Activated T-cell treated with anti-CD3 and anti-CD28 coated beads, Interleukin-2, amount 50 U/mL, for 4 hours (primary cell): Measurements from ENCODE around the gene TMSB15B. TPM values are rescaled to one million over a fixed set of nuclear protein-coding genes. Genes with fewer than 3 reads are reported as not detected.
A peak's percentile ranks its signal among the peaks of the same experiment; 100 is the strongest.
"Not testable (repeated sequence)": the region's sequence is repeated elsewhere in the genome, so short reads cannot be mapped to it uniquely, and the experiment has no call there.

Experiments
- ATAC-seq, 2 donors: fragments of 200-7000 bp; cut with Tn5 transposase; one replicate each; pipeline ENCODE4 v1.10.0; 2021
- DNase-seq: peaks from one replicate; pipeline ENCODE4 v3.0.0-alpha.2; 2020
- H3K27me3 Mint-ChIP-seq: one replicate; pipeline ENCODE4 v1.8.0; 2021; ENCODE audit warnings: low read depth, mixed read lengths
- H3K36me3 Mint-ChIP-seq: one replicate; pipeline ENCODE4 v1.8.0; 2022; ENCODE audit warnings: mixed read lengths; ENCODE audit not compliant: insufficient read depth
- H3K4me1 Mint-ChIP-seq: one replicate; pipeline ENCODE4 v1.8.0; 2021; ENCODE audit warnings: low read depth, mixed read lengths
- H3K4me3 Mint-ChIP-seq: one replicate; pipeline ENCODE4 v1.8.0; 2021; ENCODE audit warnings: mild to moderate bottlenecking, moderate library complexity, mixed read lengths
- H3K9me3 Mint-ChIP-seq: one replicate; pipeline ENCODE4 v1.8.0; 2021; ENCODE audit warnings: mixed read lengths
- total RNA-seq, 3 donors: library from RNA; stranded (reverse); gene quantifications; one replicate each; pipeline ENCODE4 v1.2.1, GENCODE V29; 2021

The TMSB15B gene
- total RNA-seq: 1 to 10 TPM; 4.4 to 6.4 (median 5.2) TPM

DNA sequence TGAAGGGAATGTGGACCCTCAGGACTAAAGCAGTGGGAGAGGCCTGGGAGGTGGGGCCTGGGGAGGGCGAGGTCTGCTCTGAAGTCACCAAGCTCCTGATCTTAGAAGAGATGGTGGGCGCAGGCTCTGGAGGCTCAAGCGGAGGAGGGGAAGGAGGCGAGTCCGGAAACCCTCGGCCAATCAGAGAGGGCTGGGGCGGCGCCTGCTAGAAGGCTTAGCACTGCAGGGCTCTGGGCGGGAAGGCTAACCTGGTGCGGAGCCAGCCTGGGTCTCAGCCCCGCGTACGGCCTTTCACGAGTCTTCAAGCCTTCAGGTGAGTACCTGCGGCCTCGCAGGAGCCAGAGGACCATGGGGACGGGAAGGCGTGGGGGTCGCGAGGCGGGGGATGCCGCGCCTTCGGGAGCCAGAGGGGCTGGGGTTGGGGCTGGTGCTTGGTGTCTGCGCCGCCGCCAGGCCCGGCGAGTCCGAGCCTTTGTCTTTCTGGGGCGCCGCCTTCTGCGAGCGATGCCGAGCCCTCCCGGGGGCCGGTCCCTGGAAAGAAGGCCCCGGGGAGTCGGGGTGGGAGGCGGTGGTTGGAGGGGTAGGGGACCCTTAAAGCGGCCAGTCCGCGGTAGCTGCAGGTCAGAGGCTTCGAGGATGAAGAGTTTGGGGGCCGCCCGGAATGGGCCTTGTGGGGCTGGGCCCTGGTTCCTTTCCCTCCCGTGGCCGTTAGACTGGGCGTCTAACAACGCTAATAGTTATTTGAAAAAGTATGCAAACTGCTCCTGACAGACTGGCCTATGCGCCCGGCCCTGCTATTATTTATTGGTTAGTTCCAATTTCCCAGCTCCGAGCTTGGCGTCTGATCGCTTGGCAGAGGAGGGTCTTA lies at the start of gene TMSB15B:
Gene TMSB15B (plus strand): TSS at position 217 of the 868 bp plus-strand sequence.
- not testable (repeated sequence) for H3K9me3 Mint-ChIP-seq, H3K36me3 Mint-ChIP-seq, H3K4me3 Mint-ChIP-seq, H3K27me3 Mint-ChIP-seq, DNase-seq, H3K4me1 Mint-ChIP-seq
- ATAC-seq: peak; percentile 99 to 100

DNA sequence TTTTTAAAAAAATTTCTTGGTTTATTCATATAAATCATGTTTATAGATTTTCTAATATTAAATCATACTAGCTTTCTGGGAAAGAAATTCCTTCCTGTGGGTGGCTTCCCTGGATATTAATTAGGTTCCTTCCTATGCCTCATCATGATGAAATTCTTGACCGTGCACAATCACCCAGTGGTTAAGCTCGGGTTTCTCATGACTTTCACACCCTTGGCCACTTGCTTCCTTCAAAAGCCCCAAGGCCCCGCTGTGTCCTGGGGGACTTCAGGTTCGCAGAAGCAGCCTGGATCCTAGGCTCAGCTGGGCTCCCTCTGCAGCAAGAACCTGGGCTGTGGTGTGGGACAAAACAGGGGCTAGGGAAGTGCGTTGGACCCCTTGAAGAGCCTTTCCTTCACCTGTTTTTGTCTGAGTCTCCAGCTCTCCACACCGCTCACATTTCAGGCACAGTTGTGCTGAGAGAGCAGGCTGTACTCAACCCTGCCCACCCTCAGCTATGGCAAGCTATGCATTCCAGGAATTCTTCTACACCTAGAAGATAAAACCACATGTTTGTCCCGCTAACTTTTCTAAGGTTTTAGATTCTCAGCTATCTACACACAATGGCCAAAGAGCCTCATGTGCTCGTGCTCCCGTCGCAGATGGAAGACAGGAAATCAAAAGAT lies 48.9 kb upstream of the TMSB15B start:
- ATAC-seq (no peak), DNase-seq (no peak)
- no peaks in the 10 kb centered on the region for H3K27me3 Mint-ChIP-seq
- peaks cover 3% of the 10 kb centered on the region for H3K4me1 Mint-ChIP-seq
- no peak overlapping the region for H3K4me3 Mint-ChIP-seq
- no peaks in the 10 kb centered on the region for H3K9me3 Mint-ChIP-seq
- no peaks in the 10 kb centered on the region for H3K36me3 Mint-ChIP-seq

DNA sequence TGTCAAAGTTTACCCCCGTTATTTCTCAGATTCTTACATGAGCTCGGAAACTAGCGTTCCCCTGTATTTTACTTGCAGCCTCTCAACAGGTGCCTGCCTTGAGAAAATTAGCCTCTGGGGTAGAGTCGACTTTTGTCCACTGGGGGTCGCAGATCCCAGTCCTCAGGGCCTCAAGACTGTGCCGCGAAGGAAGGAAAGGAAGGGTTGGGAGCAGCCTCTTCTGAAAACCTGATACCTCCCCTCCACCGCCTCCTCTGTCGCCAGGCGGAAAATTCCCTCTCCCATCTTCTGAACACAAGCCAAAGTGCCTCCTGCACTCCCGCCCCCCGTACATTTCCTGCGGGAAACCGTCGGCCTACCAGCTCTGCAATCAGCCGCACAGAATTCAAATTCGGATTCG lies 44.4 kb upstream of the TMSB15B start:
- Mint-ChIP-seq H3K27me3 (no peaks in the 10 kb centered on the region), H3K4me1 (peaks cover 18% of the 10 kb centered on the region), H3K4me3 (peak overlapping the region; percentile 92), H3K9me3 (no peaks in the 10 kb centered on the region), H3K36me3 (no peaks in the 10 kb centered on the region)
- peak; percentile 47 to 51 for ATAC-seq
- DNase-seq: peak; percentile 39

DNA sequence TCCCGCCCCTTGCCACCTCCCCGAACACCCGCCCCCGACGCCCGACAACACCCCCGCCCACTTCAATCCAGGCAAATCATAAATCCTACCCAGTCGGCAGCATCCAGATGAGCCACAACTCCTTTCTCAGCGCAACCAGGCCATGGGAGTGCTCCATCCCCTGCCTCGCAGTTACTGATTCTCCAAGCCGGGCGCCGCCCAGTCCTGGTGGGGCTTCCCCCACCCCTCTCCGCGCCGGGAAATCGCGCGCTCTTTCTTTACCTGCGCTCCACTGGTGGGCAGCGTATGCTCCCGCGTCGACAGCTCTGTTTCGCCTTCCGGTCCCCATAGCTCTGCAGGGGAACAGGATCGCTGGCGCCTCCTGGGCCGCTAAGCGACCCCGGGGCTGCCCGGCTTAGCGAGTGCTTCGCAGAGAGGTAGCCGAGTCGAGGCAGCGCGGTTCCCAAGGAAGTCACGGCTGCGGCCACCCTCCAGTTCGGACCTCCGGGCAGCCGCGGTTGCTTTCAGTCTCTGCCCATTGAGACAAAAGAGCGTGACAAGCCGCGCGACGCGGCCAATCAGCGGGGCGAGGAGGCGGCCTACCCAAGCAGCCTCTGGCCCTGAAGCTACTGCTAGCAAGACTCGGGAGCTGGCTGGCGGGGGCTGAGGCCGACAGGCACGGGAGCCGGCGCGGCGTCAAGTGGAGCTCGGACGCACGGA lies 43.7 kb upstream of the TMSB15B start:
- Mint-ChIP-seq H3K9me3 (no peaks in the 10 kb centered on the region), H3K4me3 (peak overlapping the region; percentile 92), H3K27me3 (no peaks in the 10 kb centered on the region), H3K36me3 (no peaks in the 10 kb centered on the region), H3K4me1 (peaks cover 18% of the 10 kb centered on the region)
- DNase-seq (peak; percentile 32), ATAC-seq (peak; percentile 85 to 87)

DNA sequence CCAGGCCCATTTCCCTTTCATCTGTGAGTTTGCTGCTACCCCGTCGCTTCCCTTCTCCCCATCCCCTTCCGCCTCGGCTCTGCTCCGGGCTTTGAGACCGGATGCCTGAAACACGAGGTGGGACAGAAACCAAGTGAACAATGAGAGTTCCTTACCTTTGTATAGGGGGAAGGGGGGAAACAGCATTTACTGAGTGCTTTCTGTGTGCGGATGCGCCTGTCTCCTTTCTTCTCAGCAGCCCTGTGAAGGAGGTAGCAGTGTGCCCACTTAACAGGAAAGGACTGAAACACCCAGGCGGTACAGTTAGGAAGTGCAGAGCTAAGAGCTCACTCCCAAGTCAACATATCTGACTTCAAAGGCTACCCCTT lies 43.2 kb upstream of the TMSB15B start:
- H3K4me1 Mint-ChIP-seq: peaks cover 18% of the 10 kb centered on the region
- DNase-seq (no peak), ATAC-seq (peak; percentile 62 to 64)
- no peaks in the 10 kb centered on the region for H3K9me3 Mint-ChIP-seq
- no peaks in the 10 kb centered on the region for H3K36me3 Mint-ChIP-seq
- peak overlapping the region; percentile 92 for H3K4me3 Mint-ChIP-seq
- no peaks in the 10 kb centered on the region for H3K27me3 Mint-ChIP-seq

DNA sequence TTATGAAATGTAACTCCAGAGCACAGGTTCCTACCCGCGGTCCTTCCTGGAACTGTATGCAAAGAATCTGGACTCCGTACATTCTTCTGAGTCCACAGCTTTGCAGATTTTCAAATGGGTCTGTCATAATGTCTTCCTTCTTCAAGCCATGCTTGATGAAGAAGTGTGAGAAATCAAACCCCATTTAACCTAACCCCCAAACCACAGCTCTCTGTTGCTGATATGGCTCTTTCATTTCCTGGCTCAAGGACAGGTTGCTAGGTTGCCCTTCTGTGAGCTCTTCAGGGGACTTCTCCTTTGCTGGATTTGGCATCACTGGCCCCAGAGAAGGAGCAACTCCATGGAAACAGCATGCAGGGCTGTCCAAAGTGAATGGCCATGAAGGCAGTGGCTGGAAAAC lies 41.9 kb upstream of the TMSB15B start:
- H3K4me1 Mint-ChIP-seq: peaks cover 18% of the 10 kb centered on the region
- not testable (repeated sequence) for H3K36me3 Mint-ChIP-seq, ATAC-seq, DNase-seq, H3K9me3 Mint-ChIP-seq, H3K27me3 Mint-ChIP-seq
- peak overlapping the region; percentile 26 for H3K4me3 Mint-ChIP-seq

DNA sequence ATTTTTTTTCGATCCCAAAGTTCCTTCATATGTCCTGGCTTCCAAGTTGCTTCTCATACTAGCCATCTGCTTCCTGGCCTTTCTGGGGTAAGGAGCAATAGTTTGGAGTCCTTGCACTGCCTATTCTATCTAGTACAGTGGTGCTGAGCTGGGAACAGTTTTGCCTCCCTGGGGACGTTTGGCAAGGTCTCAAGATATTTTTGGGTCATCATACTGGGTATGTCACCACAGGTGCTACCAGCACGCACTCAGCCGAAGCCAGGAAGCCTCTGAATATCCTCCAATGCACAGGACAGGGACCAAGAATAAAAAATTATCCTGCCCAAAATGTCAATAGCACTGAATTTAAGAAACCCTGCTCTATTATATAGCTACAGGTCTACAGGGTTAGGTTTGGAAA lies 35.4 kb upstream of the TMSB15B start:
- Mint-ChIP-seq H3K36me3 (no peaks in the 10 kb centered on the region), H3K4me3 (no peak overlapping the region), H3K27me3 (no peaks in the 10 kb centered on the region), H3K9me3 (no peaks in the 10 kb centered on the region), H3K4me1 (peaks cover 2% of the 10 kb centered on the region)
- no peak for ATAC-seq
- DNase-seq: no peak

DNA sequence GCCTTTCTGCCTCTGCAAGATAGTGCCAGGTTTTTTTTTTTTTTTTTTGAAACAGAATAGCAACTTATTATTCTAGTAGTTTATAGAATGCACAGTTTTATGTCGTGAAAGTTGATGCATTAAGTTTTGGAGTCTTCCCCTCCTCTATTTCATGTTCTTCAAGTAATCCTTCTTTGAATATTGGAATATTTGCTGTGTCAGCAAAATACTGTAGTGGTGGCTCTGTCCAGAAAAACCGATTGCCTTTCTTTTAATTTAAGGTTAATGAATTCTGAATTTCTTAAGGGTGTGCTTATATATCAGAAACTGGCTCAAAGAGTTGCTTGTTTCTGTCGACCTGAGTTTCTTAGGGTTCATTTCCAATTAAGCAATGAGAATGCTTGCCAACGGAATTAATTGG lies 34.8 kb upstream of the TMSB15B start:
- H3K4me1 Mint-ChIP-seq: peaks cover 5% of the 10 kb centered on the region
- H3K36me3 Mint-ChIP-seq: no peaks in the 10 kb centered on the region
- H3K9me3 Mint-ChIP-seq: no peaks in the 10 kb centered on the region
- no peak overlapping the region for H3K4me3 Mint-ChIP-seq
- no peak for DNase-seq
- no peaks in the 10 kb centered on the region for H3K27me3 Mint-ChIP-seq
- ATAC-seq: no peak

DNA sequence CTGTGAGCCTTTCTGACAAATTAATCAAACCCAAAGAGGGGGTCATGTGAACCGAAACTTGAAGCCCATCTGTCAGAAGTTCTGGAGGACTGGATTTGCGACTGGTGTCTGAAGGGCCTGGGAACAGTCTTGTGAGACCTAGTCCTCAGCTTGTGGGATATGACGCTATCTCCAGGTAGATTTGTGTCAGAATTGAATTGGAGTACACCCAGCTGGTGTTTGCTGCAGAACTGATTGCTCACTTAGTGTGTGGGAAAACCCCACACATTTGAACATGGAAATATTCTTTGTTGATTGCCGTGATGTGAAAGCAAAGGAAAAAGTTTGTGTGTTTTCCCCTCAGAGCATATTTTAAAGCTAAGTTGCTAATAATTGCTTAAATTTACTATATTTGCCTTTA lies 30.3 kb upstream of the TMSB15B start:
- H3K27me3 Mint-ChIP-seq: no peaks in the 10 kb centered on the region
- H3K4me1 Mint-ChIP-seq: peaks cover 5% of the 10 kb centered on the region
- H3K4me3 Mint-ChIP-seq: no peak overlapping the region
- DNase-seq: no peak
- peaks cover 5% of the 10 kb centered on the region for H3K36me3 Mint-ChIP-seq
- ATAC-seq: peak in 1 of 2 donors; percentile 52
- H3K9me3 Mint-ChIP-seq: no peaks in the 10 kb centered on the region

DNA sequence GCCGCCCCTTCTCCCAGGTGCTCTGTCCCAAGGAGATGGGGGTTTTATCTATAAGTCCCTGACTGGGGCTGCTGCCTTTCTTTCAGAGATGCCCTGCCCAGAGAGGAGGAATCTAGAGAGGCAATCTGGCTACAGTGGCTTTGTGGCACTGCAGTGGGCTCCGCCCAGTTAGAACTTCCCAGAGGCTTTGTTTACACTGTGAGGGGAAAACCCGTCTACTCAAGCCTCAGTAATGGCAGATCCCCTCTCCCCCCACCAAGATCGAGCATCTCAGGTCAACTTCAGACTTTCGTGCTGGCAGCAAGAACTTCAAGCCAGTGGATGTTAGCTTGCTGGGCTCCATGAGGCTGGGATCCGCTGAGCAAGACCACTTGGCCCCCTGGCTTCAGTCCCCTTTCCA lies 22.2 kb upstream of the TMSB15B start:
- not testable (repeated sequence) for H3K27me3 Mint-ChIP-seq, H3K4me3 Mint-ChIP-seq, H3K36me3 Mint-ChIP-seq, H3K9me3 Mint-ChIP-seq, DNase-seq
- ATAC-seq: peak; percentile 28 to 40
- peaks cover 23% of the 10 kb centered on the region for H3K4me1 Mint-ChIP-seq

DNA sequence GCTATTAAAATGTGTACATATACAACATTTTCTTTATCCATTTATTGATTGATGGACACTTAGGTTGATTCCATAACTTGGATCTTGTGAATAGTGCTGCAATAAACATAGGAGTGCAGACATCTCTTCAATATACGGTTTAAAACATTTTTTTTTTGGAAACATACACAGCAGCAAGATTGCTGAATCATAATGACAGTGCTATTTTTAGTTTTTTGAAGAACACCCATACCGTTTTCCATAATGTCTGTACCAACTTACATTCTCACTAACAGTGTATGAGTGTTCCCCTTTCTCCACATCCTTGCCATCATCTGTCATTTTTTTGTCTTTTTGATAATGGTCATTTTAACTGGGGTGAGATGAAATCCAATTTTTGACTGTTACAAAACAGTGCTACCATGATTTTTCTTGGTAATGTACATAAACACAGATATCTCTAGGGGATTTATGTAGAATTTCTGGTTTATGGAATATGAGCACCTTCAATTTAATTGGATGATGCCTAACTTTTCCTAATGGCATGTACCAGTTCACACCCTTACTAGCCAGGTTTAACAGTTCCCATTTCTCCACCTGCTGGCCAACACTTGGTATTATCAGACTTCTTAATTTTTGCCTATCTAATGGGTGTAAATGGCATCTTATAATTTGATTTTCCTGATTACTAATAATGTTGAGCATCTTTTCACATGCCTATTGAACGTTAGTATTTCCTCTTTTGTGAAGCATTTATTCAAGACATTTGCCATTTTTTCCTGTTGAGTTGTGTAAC lies 21.0 kb upstream of the TMSB15B start:
- Mint-ChIP-seq H3K27me3 (no peaks in the 10 kb centered on the region), H3K9me3 (no peaks in the 10 kb centered on the region), H3K4me1 (peaks cover 23% of the 10 kb centered on the region), H3K36me3 (no peaks in the 10 kb centered on the region), H3K4me3 (no peak overlapping the region)
- no peak for DNase-seq
- no peak for ATAC-seq

DNA sequence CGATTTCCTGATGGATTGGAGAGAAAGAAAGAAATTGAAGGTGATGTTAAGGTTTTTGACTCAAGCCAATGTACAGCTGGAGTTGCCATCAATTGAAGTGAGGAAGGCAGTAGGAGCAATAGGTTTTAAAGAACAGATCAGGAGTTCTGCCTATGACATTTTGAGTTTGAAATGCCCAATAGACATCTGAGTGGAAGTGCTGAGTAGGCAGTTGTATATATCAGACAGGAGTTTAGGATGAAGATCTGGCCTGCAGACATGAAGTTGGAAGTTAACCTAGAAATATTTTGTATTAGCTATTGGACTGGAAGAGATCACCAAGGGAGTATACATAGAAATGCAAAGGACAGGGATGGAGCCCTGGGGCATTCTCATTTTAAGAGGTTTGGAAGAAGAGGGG lies 12.9 kb upstream of the TMSB15B start:
- no peaks in the 10 kb centered on the region for H3K36me3 Mint-ChIP-seq
- H3K4me3 Mint-ChIP-seq: no peak overlapping the region
- no peaks in the 10 kb centered on the region for H3K9me3 Mint-ChIP-seq
- DNase-seq: no peak
- no peaks in the 10 kb centered on the region for H3K27me3 Mint-ChIP-seq
- no peaks in the 10 kb centered on the region for H3K4me1 Mint-ChIP-seq
- ATAC-seq: no peak

DNA sequence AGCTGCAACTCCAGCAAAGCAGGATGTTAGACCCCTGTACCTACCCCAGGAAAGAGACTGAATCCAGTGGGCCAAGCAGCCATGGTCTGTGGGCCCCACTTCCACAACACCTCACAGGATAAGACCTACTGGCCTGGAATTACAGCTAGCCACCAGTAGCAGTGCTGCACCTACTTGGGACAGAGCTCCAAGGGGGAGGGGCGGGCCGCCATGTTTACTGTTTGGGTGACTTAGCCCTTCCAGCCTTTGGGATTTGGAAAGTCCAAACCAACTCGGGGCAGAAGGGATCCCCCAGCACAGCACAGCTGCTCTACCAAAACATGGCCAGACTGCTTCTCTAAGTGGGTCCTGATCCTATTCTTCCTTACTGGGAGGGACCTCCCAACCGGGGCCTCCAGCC lies 9.1 kb upstream of the TMSB15B start:
- no peaks in the 10 kb centered on the region for H3K9me3 Mint-ChIP-seq

DNA sequence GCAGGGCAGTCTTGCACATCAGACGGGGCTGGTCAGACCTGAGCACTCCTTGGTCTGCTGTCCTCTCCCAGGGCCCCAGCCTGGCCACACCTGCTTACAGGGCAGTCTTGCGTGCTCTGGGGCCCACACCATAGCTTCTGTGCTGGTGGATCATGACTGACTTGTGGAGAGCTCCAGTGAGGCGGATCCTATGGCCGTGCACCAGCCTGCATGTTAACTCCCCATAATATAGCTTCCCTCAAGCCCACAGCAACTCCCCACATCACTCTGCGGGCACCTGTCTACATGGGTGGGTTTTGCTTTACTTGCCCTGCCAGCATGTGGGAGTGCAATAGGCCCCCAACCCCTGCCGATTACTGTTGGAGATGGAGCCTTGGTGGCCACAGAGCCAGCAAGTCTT lies 8.2 kb upstream of the TMSB15B start:
- H3K9me3 Mint-ChIP-seq: no peaks in the 10 kb centered on the region
- H3K27me3 Mint-ChIP-seq: no peaks in the 10 kb centered on the region
- H3K4me3 Mint-ChIP-seq: no peak overlapping the region
- H3K36me3 Mint-ChIP-seq: no peaks in the 10 kb centered on the region
- no peaks in the 10 kb centered on the region for H3K4me1 Mint-ChIP-seq
- DNase-seq (no peak), ATAC-seq (no peak)

More for the DNA sequence above, 9.1 kb upstream of the TMSB15B start:
- ATAC-seq (no peak), DNase-seq (no peak)
- Mint-ChIP-seq H3K27me3 (no peaks in the 10 kb centered on the region), H3K4me1 (no peaks in the 10 kb centered on the region), H3K36me3 (no peaks in the 10 kb centered on the region), H3K4me3 (no peak overlapping the region)
